Trophoblast cell (in vitro differentiated cells and primary cell): ENCODE data around the gene CCDC3.

ENCODE experiments used
- DNase-seq, 2 donors: peaks; one replicate each; pipeline ENCODE4 v3.0.0-alpha.2; 2016
- H2AFZ ChIP-seq: 2 replicates; pipeline ENCODE4 v1.6.1; 2013; ENCODE audit warnings: low read length, moderate library complexity, mild to moderate bottlenecking; ENCODE audit not compliant: insufficient read depth, poor library complexity
- H2AK5ac ChIP-seq: 2 replicates; pipeline ENCODE4 v1.6.1; 2013; ENCODE audit warnings: mild to moderate bottlenecking, low read length
- H2BK120ac ChIP-seq: 2 replicates; pipeline ENCODE4 v1.6.1; 2013; ENCODE audit warnings: low read length, mild to moderate bottlenecking, moderate library complexity; ENCODE audit not compliant: insufficient read depth, poor library complexity
- H2BK12ac ChIP-seq: 2 replicates; pipeline ENCODE4 v1.6.1; 2013; ENCODE audit warnings: mild to moderate bottlenecking, low read length, moderate library complexity
- H2BK5ac ChIP-seq: 2 replicates; pipeline ENCODE4 v1.6.1; 2013; ENCODE audit warnings: low read length, low read depth, moderate library complexity, mild to moderate bottlenecking; ENCODE audit not compliant: poor library complexity
- H3K14ac ChIP-seq: 2 replicates; pipeline ENCODE4 v1.6.1; 2013; ENCODE audit warnings: mild to moderate bottlenecking, low read length
- H3K18ac ChIP-seq: 2 replicates; pipeline ENCODE4 v1.6.1; 2013; ENCODE audit warnings: mild to moderate bottlenecking, low read length
- H3K23ac ChIP-seq: 2 replicates; pipeline ENCODE4 v1.6.1; 2013; ENCODE audit warnings: low read length
- H3K27ac ChIP-seq: 2 replicates; pipeline ENCODE4 v1.5.1; 2013; ENCODE audit warnings: low read depth, mild to moderate bottlenecking, inconsistent platforms, low read length, moderate library complexity
- H3K27me3 ChIP-seq: 2 replicates; pipeline ENCODE4 v1.6.1; 2013; ENCODE audit warnings: inconsistent platforms, mild to moderate bottlenecking, low read length, moderate library complexity; ENCODE audit not compliant: insufficient read depth
- H3K36me3 ChIP-seq, 2 experiments: 1 replicate in 1 of 2; 2 replicates in 1 of 2; pipeline ENCODE4 v1.6.1; 2013; ENCODE audit warnings: low read length in 2 of 2, mild to moderate bottlenecking in 2 of 2, moderate library complexity in 1 of 2; ENCODE audit not compliant: insufficient read depth in 2 of 2, control insufficient read depth in 1 of 2
- H3K4ac ChIP-seq: 2 replicates; pipeline ENCODE4 v1.6.1; 2013; ENCODE audit warnings: low read depth, mild to moderate bottlenecking, low read length, moderate library complexity
- H3K4me1 ChIP-seq, 2 experiments: 1 replicate in 1 of 2; 2 replicates in 1 of 2; pipeline ENCODE4 v1.6.1; 2013; ENCODE audit warnings: low read length in 2 of 2, mild to moderate bottlenecking in 2 of 2, moderate library complexity in 1 of 2; ENCODE audit not compliant: insufficient read depth in 2 of 2, control insufficient read depth in 1 of 2
- H3K4me2 ChIP-seq: 2 replicates; pipeline ENCODE4 v1.6.1; 2013; ENCODE audit warnings: inconsistent platforms, mild to moderate bottlenecking, low read length, moderate library complexity
- H3K4me3 ChIP-seq: 2 replicates; pipeline ENCODE4 v1.5.1; 2013; ENCODE audit warnings: mild to moderate bottlenecking, low read depth, low read length, inconsistent platforms
- H3K79me1 ChIP-seq: one replicate; pipeline ENCODE4 v1.6.1; 2013; ENCODE audit warnings: low read length
- H3K79me2 ChIP-seq: 2 replicates; pipeline ENCODE4 v1.6.1; 2013; ENCODE audit warnings: low read length, mild to moderate bottlenecking; ENCODE audit not compliant: control insufficient read depth, insufficient read depth, poor library complexity
- H3K9ac ChIP-seq: 2 replicates; pipeline ENCODE4 v1.6.1; 2013; ENCODE audit warnings: mild to moderate bottlenecking, low read length
- H3K9me3 ChIP-seq: 2 replicates; pipeline ENCODE4 v1.6.1; 2013; ENCODE audit warnings: low read depth, mild to moderate bottlenecking, control low read depth, inconsistent platforms, low read length; ENCODE audit not compliant: insufficient read depth
- H4K12ac ChIP-seq: 2 replicates; pipeline ENCODE4 v1.6.1; 2013; ENCODE audit warnings: low read depth, mild to moderate bottlenecking, low read length, moderate library complexity
- H4K8ac ChIP-seq: 2 replicates; pipeline ENCODE4 v1.6.1; 2013; ENCODE audit warnings: low read depth, mild to moderate bottlenecking, low read length, moderate library complexity
- H4K91ac ChIP-seq: one replicate; pipeline ENCODE4 v1.6.1; 2013; ENCODE audit warnings: low read depth, mild to moderate bottlenecking, low read length, moderate library complexity
- WGBS: extraction: QIAGEN DNeasy Blood & Tissue Kit; methylation state at CpG from one replicate; pipeline ENCODE4 v1.1.7; 2013; ENCODE audit warnings: missing lambda C conversion rate; ENCODE audit not compliant: insufficient read length, insufficient coverage; ENCODE audit errors: extremely low coverage; 5-methylcytosine and 5-hydroxymethylcytosine counted together

CCDC3 gene

DNA sequence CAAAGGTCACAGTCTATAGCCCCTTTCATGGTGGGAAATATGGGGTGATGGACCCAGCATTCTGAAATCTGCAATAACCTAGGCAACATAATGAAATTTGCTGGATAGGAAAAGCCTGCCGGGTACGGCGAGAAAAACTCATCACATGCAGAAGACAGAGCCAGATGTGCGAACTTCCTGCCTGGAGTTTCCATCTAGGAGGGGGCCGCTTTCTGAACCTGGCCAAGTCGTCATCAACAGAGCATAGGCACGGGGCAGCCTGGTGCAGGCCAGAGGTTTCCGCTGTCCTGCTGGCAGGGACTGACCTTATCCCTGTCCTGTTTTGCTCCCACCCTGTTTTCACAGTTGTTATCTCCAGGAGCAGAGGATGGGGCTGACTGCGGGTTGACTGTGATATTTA lies 27.4 kb downstream of the CCDC3 start:
- H3K9ac ChIP-seq, result no peak overlapping the region
- H4K8ac ChIP-seq, result no peak overlapping the region
- no CpG with 5 or more reads among the region's 9 CpGs for WGBS
- H3K23ac ChIP-seq, result no peak overlapping the region
- H2BK5ac ChIP-seq, result no peak overlapping the region
- H3K4me1 ChIP-seq, result peaks cover 3 to 5% of the 10 kb centered on the region in 2 experiments
- no peak overlapping the region for H2BK12ac ChIP-seq
- H3K36me3 ChIP-seq, result no peaks in the 10 kb centered on the region
- no peak overlapping the region for H3K4me2 ChIP-seq
- H3K79me1 ChIP-seq, result no peaks in the 10 kb centered on the region
- H2BK120ac ChIP-seq, result no peak overlapping the region
- H3K14ac ChIP-seq, result no peak overlapping the region
- H3K4me3 ChIP-seq, result no peak overlapping the region
- no peak overlapping the region for H3K27ac ChIP-seq
- H3K4ac ChIP-seq, result no peak overlapping the region
- no peaks in the 10 kb centered on the region for H3K27me3 ChIP-seq
- no peak overlapping the region for H2AFZ ChIP-seq
- no peak for DNase-seq
- no peak overlapping the region for H4K91ac ChIP-seq
- no peak overlapping the region for H3K18ac ChIP-seq
- no peak overlapping the region for H4K12ac ChIP-seq
- peaks cover 1% of the 10 kb centered on the region for H3K9me3 ChIP-seq
- no peak overlapping the region for H2AK5ac ChIP-seq
- no peaks in the 10 kb centered on the region for H3K79me2 ChIP-seq

GRCh38 chr10:12973149-12973718 lies 28.3 kb downstream of the CCDC3 start:
- no peak overlapping the region for H2BK12ac ChIP-seq
- no peak overlapping the region for H3K14ac ChIP-seq
- H3K79me2 ChIP-seq, result no peaks in the 10 kb centered on the region
- H3K9me3 ChIP-seq, result peaks cover 1% of the 10 kb centered on the region
- no peak overlapping the region for H3K23ac ChIP-seq
- no peak for DNase-seq
- no peaks in the 10 kb centered on the region for H3K36me3 ChIP-seq
- no peak overlapping the region for H2AK5ac ChIP-seq
- WGBS, result no CpG with 5 or more reads among the region's 8 CpGs
- H3K79me1 ChIP-seq, result no peaks in the 10 kb centered on the region
- no peak overlapping the region for H3K4me3 ChIP-seq
- H3K9ac ChIP-seq, result no peak overlapping the region
- H3K27ac ChIP-seq, result no peak overlapping the region
- H4K8ac ChIP-seq, result no peak overlapping the region
- H3K4ac ChIP-seq, result no peak overlapping the region
- H3K18ac ChIP-seq, result no peak overlapping the region
- H2BK5ac ChIP-seq, result no peak overlapping the region
- no peak overlapping the region for H4K91ac ChIP-seq
- H3K4me2 ChIP-seq, result no peak overlapping the region
- no peaks in the 10 kb centered on the region for H3K27me3 ChIP-seq
- H4K12ac ChIP-seq, result no peak overlapping the region
- H3K4me1 ChIP-seq, result peaks cover 2 to 3% of the 10 kb centered on the region in 2 experiments
- H2AFZ ChIP-seq, result no peak overlapping the region
- H2BK120ac ChIP-seq, result no peak overlapping the region

GRCh38 chr10:12972146-12972545 lies 29.4 kb downstream of the CCDC3 start:
- H2BK12ac ChIP-seq, result no peak overlapping the region
- H2AFZ ChIP-seq, result no peak overlapping the region
- no peak overlapping the region for H3K14ac ChIP-seq
- no peak overlapping the region for H3K9ac ChIP-seq
- H3K4ac ChIP-seq, result no peak overlapping the region
- no peak overlapping the region for H2BK5ac ChIP-seq
- H3K36me3 ChIP-seq, result no peaks in the 10 kb centered on the region
- no peak overlapping the region for H2AK5ac ChIP-seq
- no peaks in the 10 kb centered on the region for H3K27me3 ChIP-seq
- no peak overlapping the region for H4K12ac ChIP-seq
- H3K9me3 ChIP-seq, result peaks cover 1% of the 10 kb centered on the region
- H3K4me1 ChIP-seq, result peaks cover 2 to 3% of the 10 kb centered on the region in 2 experiments
- no peak overlapping the region for H2BK120ac ChIP-seq
- no peak overlapping the region for H4K8ac ChIP-seq
- no peak overlapping the region for H3K23ac ChIP-seq
- H3K79me1 ChIP-seq, result no peaks in the 10 kb centered on the region
- no peak overlapping the region for H3K4me3 ChIP-seq
- no CpG with 5 or more reads among the region's 2 CpGs for WGBS
- H4K91ac ChIP-seq, result no peak overlapping the region
- no peak overlapping the region for H3K27ac ChIP-seq
- H3K4me2 ChIP-seq, result no peak overlapping the region
- no peak overlapping the region for H3K18ac ChIP-seq
- H3K79me2 ChIP-seq, result no peaks in the 10 kb centered on the region
- DNase-seq, result no peak

GRCh38 chr10:12971001-12971788 lies 30.3 kb downstream of the CCDC3 start:
- no peaks in the 10 kb centered on the region for H3K79me1 ChIP-seq
- no peak overlapping the region for H3K27ac ChIP-seq
- H2AK5ac ChIP-seq, result no peak overlapping the region
- no peak overlapping the region for H3K9ac ChIP-seq
- no peaks in the 10 kb centered on the region for H3K27me3 ChIP-seq
- no peak overlapping the region for H3K23ac ChIP-seq
- no peak overlapping the region for H3K14ac ChIP-seq
- no peak for DNase-seq
- peaks cover 2 to 3% of the 10 kb centered on the region in 2 experiments for H3K4me1 ChIP-seq
- no peak overlapping the region for H2AFZ ChIP-seq
- H2BK12ac ChIP-seq, result no peak overlapping the region
- no peak overlapping the region for H4K8ac ChIP-seq
- H4K91ac ChIP-seq, result no peak overlapping the region
- H2BK5ac ChIP-seq, result no peak overlapping the region
- H4K12ac ChIP-seq, result no peak overlapping the region
- H3K4me3 ChIP-seq, result no peak overlapping the region
- H3K9me3 ChIP-seq, result peaks cover 1% of the 10 kb centered on the region
- no peak overlapping the region for H2BK120ac ChIP-seq
- no peak overlapping the region for H3K4me2 ChIP-seq
- no peaks in the 10 kb centered on the region for H3K79me2 ChIP-seq
- no peak overlapping the region for H3K4ac ChIP-seq
- WGBS, result no CpG with 5 or more reads among the region's 14 CpGs
- no peaks in the 10 kb centered on the region for H3K36me3 ChIP-seq
- no peak overlapping the region for H3K18ac ChIP-seq
